Panc1 (cell line): ENCODE data around the gene LRRFIP1.

Experiments
- POLR2AphosphoS5 ChIP-seq: IDR thresholded peaks from 2 replicates; pipeline ENCODE4 v1.6.1; 2012; ENCODE audit warnings: mild to moderate bottlenecking, low read depth, low read length, moderate library complexity
- TF ChIP-seq, protein P1 (sequence below): fragments of 450-650 bp; IDR thresholded peaks from 2 replicates; pipeline ENCODE4 v1.5.1; 2017; ENCODE audit warnings: mild to moderate bottlenecking

DNA sequence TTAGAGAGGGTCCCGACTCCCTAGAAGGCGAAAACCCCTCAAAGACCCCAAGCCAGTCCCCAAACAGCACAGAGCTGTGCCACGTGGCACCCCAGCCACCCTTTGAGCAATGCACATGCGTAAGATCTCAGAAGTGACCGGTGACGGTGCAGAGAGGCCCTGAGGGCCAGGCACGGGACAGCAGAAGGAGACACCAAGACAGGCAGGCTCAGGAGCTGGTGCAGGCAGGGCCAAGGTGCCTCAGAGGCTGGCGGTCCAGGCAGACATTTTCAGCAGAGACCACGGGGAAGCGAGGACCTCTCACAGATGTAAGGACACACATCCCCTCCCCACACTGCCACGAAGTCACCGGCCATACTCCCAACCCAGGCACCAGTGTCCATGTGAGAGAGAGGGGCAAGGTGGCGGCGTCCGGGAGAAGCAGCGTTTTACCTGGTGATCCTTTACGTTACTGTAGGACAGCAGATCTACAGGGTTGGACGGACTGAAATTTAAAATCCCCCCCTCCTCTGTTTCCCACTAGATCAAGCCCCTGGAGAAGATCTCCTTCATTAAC, 34.9 kb upstream of the LRRFIP1 start:
- TF ChIP-seq, protein P1, sequence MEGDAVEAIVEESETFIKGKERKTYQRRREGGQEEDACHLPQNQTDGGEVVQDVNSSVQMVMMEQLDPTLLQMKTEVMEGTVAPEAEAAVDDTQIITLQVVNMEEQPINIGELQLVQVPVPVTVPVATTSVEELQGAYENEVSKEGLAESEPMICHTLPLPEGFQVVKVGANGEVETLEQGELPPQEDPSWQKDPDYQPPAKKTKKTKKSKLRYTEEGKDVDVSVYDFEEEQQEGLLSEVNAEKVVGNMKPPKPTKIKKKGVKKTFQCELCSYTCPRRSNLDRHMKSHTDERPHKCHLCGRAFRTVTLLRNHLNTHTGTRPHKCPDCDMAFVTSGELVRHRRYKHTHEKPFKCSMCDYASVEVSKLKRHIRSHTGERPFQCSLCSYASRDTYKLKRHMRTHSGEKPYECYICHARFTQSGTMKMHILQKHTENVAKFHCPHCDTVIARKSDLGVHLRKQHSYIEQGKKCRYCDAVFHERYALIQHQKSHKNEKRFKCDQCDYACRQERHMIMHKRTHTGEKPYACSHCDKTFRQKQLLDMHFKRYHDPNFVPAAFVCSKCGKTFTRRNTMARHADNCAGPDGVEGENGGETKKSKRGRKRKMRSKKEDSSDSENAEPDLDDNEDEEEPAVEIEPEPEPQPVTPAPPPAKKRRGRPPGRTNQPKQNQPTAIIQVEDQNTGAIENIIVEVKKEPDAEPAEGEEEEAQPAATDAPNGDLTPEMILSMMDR = no peak
- no peak for TF ChIP-seq POLR2AphosphoS5
